Right lobe of liver (tissue), 6 donors: ENCODE measurements around the gene CFAP99. TPM values are rescaled to one million over a fixed set of nuclear protein-coding genes. Genes with fewer than 3 reads are reported as not detected.
A peak's percentile ranks its signal among the peaks of the same experiment; 100 is the strongest.

Experiments
- ATAC-seq, 4 donors: fragments of 200-7000 bp; cut with Tn5 transposase; one replicate each; pipeline ENCODE4 v1.9.1; 2020; ENCODE audit warnings: mild to moderate bottlenecking in 4 of 4, moderate library complexity in 4 of 4
- DNase-seq, 3 donors: peaks; one replicate each; pipeline ENCODE4 v3.0.0-alpha.2; 2020
- H3K27ac ChIP-seq, 3 donors: fragments of 200-600 bp; one replicate each; pipeline ENCODE4 v1.8.0; 2022
- H3K27me3 ChIP-seq, 2 donors: fragments of 200-600 bp; one replicate each; pipeline ENCODE4 v1.8.0; 2022
- H3K36me3 ChIP-seq, 4 donors: fragments of 200-600 bp; sonication (generic) in 1 of 4; one replicate each; pipeline versions ENCODE4 v1.5.1 to v1.8.0; 2017 to 2022; ENCODE audit warnings: control low read depth in 1 of 4
- H3K4me1 ChIP-seq, 4 donors: fragments of 200-600 bp; sonication (generic) in 1 of 4; one replicate each; pipeline versions ENCODE4 v1.5.1 to v1.8.0; 2017 to 2022; ENCODE audit warnings: control low read depth in 1 of 4
- H3K4me3 ChIP-seq, 3 donors: fragments of 200-600 bp; one replicate each; pipeline ENCODE4 v1.8.0; 2022
- H3K9me3 ChIP-seq, 4 donors: fragments of 200-600 bp; sonication (generic) in 1 of 4; one replicate each; pipeline versions ENCODE4 v1.5.1 to v1.8.0; 2017 to 2022; ENCODE audit warnings: control low read depth in 1 of 4
- CTCF ChIP-seq, 4 donors: fragments of 200-600 bp in 3 of 4; fragments of 450-650 bp in 1 of 4; IDR thresholded peaks; one replicate each; pipeline versions ENCODE4 v1.5.1 to v1.8.0; 2016 to 2022; ENCODE audit warnings: antibody characterized with exemption in 4 of 4, mild to moderate bottlenecking in 2 of 4
- POLR2A ChIP-seq: fragments of 450-650 bp; IDR thresholded peaks from one replicate; pipeline ENCODE4 v1.6.1; 2017; ENCODE audit warnings: antibody characterized with exemption, mild to moderate bottlenecking
- WGBS: methylation state at CpG from one replicate; pipeline ENCODE4 v1.1.6; 2018; ENCODE audit warnings: low coverage, low lambda C conversion rate; ENCODE audit not compliant: insufficient coverage; ENCODE audit errors: missing lambda C conversion rate; 5-methylcytosine and 5-hydroxymethylcytosine counted together
- intact Hi-C, 2 donors: fragments of 100-400 bp; cut with DNase I; formaldehyde crosslinking; loops; one replicate each; pipeline versions ENCODE4 v1.11.2 to v1.14.1; 2022
- total RNA-seq, 6 experiments: library from RNA; depleted of rRNA in 2 of 6; stranded (reverse); fragments of >200 nt in 2 of 6; fragmentation: NEBNext Ultra II Directional in 3 of 6; extraction: Animal tissue kit (Norgen Biotek cat#: 25700) in 3 of 6; gene quantifications; one replicate each; pipeline versions ENCODE4 v1.1.0 to v1.2.4, GENCODE V29; 2016 to 2023
- donor health status: DM: no; HTN: yes; CAD: no.
- donor health status: DM: no; HTN: no; CAD: no.
- donor health status: DM: no; HTN: no; CAD: no.
- donor health status: DM: no; HTN: yes; CAD: no.
- donor health status: DM: no; HTN: yes; CAD: no.

Gene CFAP99
- total RNA-seq, 6 experiments from 2014 or later: 0.25 to 0.86 (median 0.29) TPM; not detected in 1

DNA sequence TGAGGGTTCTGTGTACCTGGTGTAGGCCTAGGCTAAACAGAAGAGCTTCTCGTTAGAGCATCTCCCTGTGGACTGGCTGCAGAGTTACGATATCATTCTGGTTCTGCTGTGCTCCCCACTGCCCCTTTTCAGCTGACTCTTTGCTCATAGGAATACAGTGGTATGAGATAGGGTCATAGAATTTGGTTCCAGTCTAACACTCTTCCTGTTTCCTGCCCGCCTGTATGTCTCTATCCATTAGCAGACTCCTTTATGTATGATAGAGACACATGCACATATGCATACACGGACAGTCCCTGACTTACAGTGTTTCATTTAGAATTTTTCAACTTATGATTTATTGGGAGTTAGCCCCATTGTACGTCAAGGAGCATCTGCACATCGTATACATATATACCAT, 65.4 kb downstream of the CFAP99 start:
- WGBS: 67% methylated on average over 6 of the region's 6 CpGs
- ATAC-seq: no peak
- peak overlapping the region in 1 of 3 donors; percentile 18 for H3K27ac ChIP-seq
- intact Hi-C loops: no loop called here
- no peak for DNase-seq
- no peaks in the 10 kb centered on the region for H3K27me3 ChIP-seq
- peaks cover 4 to 62% (median 23%) of the 10 kb centered on the region in 4 donors for H3K4me1 ChIP-seq
- no peaks in the 10 kb centered on the region for H3K9me3 ChIP-seq
- H3K4me3 ChIP-seq: no peak overlapping the region
- H3K36me3 ChIP-seq: no peaks in the 10 kb centered on the region
- TF ChIP-seq POLR2A (no peak), CTCF (IDR thresholded peaks at IDR 0.05) (no peak)

- DNase-seq (peak; percentile 63 to 83 (median 70)), ATAC-seq (peak; percentile 64 to 84 (median 82))
- intact Hi-C loops: no loop called here
- Histone ChIP-seq H3K36me3 (no peaks in the 10 kb centered on the region), H3K9me3 (no peaks in the 10 kb centered on the region), H3K4me1 (peaks cover 4 to 58% (median 23%) of the 10 kb centered on the region in 4 donors), H3K27ac (peak overlapping the region; percentile 18 to 31 (median 21)), H3K4me3 (no peak overlapping the region), H3K27me3 (no peaks in the 10 kb centered on the region)
- TF ChIP-seq POLR2A: no peak
- TF ChIP-seq CTCF (IDR thresholded peaks at IDR 0.05): no peak
- 47% methylated on average over 11 of the region's 11 CpGs for WGBS
These were observed 66.2 kb downstream of the CFAP99 start for GRCh38 chr4:2484993-2485392.

GRCh38 chr4:2485956-2486355, 67.2 kb downstream of the CFAP99 start:
- peak in 1 of 4 donors; percentile 5 for ATAC-seq
- peaks cover 0 to 9% (median 0%) of the 10 kb centered on the region in 4 donors for H3K36me3 ChIP-seq
- H3K4me3 ChIP-seq: no peak overlapping the region
- H3K27me3 ChIP-seq: no peaks in the 10 kb centered on the region
- no peaks in the 10 kb centered on the region for H3K9me3 ChIP-seq
- no peak for TF ChIP-seq CTCF (IDR thresholded peaks at IDR 0.05)
- TF ChIP-seq POLR2A: no peak
- no peak overlapping the region for H3K27ac ChIP-seq
- H3K4me1 ChIP-seq: peaks cover 4 to 49% (median 16%) of the 10 kb centered on the region in 4 donors
- intact Hi-C loops: no loop called here
- 79% methylated on average over 4 of the region's 4 CpGs for WGBS
- DNase-seq: no peak

DNA sequence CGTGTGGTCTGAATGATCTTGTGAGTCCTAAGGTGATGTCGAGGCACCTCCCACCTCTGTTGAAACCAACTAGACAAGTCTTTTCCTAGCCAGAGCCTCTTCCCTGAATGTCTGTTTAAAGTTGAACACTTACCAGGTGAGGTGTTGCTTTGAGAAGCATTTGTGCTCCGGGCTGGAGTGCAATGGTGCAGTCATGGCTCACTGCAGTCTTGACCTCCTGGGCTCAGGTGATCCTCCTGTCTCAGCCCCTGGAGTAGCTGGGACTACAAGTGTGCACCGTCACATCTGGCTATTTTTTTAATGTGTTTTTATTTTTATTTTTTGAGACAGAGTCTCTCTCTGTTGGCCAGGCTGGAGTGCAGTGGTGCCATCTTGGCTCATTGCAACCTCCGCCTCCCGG, 68.2 kb downstream of the CFAP99 start:
- Histone ChIP-seq H3K4me3 (no peak overlapping the region), H3K27ac (no peak overlapping the region), H3K4me1 (peaks cover 0 to 38% (median 9%) of the 10 kb centered on the region in 4 donors), H3K36me3 (peaks cover 0 to 17% (median 0%) of the 10 kb centered on the region in 4 donors), H3K27me3 (no peaks in the 10 kb centered on the region), H3K9me3 (no peaks in the 10 kb centered on the region)
- WGBS: 92% methylated on average over 4 of the region's 6 CpGs
- TF ChIP-seq CTCF (IDR thresholded peaks at IDR 0.05): no peak
- no peak for TF ChIP-seq POLR2A
- intact Hi-C loops: no loop called here
- DNase-seq: peak in 1 of 3 donors; percentile 7
- ATAC-seq: no peak

- Histone ChIP-seq H3K4me1 (peaks cover 0 to 32% (median 5%) of the 10 kb centered on the region in 4 donors), H3K36me3 (peaks cover 0 to 23% (median 0%) of the 10 kb centered on the region in 4 donors), H3K27ac (no peak overlapping the region), H3K27me3 (no peaks in the 10 kb centered on the region), H3K4me3 (no peak overlapping the region), H3K9me3 (no peaks in the 10 kb centered on the region)
- WGBS: 93% methylated on average over 3 of the region's 6 CpGs
- intact Hi-C loops: no loop called here
- TF ChIP-seq POLR2A: no peak
- no peak for TF ChIP-seq CTCF (IDR thresholded peaks at IDR 0.05)
- DNase-seq (peak in 1 of 3 donors; percentile 3), ATAC-seq (no peak)
These were observed 68.9 kb downstream of the CFAP99 start for GRCh38 chr4:2487632-2488031.
